GM23248 (cell line): ENCODE results near the gene STRIP1. TPM values are rescaled to one million over a fixed set of nuclear protein-coding genes. Genes with fewer than 3 reads are reported as not detected.

Experiments
- DNase-seq: peaks from one replicate; pipeline ENCODE4 v3.0.0-alpha.2; 2015
- H2AFZ ChIP-seq: fragments of 200-600 bp; sonication (generic); 2 replicates; pipeline ENCODE4 v1.6.1; 2016; ENCODE audit warnings: antibody characterized with exemption
- H3F3A ChIP-seq: fragments of 200-600 bp; sonication (generic); 2 replicates; pipeline ENCODE4 v1.6.1; 2016; ENCODE audit warnings: mild to moderate bottlenecking, antibody characterized with exemption, mixed run types; ENCODE audit not compliant: insufficient read depth
- H3K27ac ChIP-seq: fragments of 200-600 bp; sonication (generic); 2 replicates; pipeline ENCODE4 v1.5.1; 2016; ENCODE audit warnings: mild to moderate bottlenecking
- H3K27me3 ChIP-seq: fragments of 200-600 bp; sonication (generic); replicated peaks from 2 replicates; pipeline ENCODE4 v1.6.1; 2016; ENCODE audit warnings: mild to moderate bottlenecking; ENCODE audit not compliant: insufficient read depth
- H3K36me3 ChIP-seq: fragments of 200-600 bp; sonication (generic); 2 replicates; pipeline ENCODE4 v1.6.1; 2016; ENCODE audit warnings: low read depth, mild to moderate bottlenecking
- H3K4me1 ChIP-seq: fragments of 200-600 bp; sonication (generic); 2 replicates; pipeline ENCODE4 v1.6.1; 2016; ENCODE audit warnings: mild to moderate bottlenecking; ENCODE audit not compliant: insufficient read depth
- H3K4me2 ChIP-seq: fragments of 200-600 bp; sonication (generic); one replicate; pipeline ENCODE4 v1.6.1; 2016; ENCODE audit warnings: mild to moderate bottlenecking; ENCODE audit not compliant: unreplicated experiment
- H3K4me3 ChIP-seq: fragments of 200-600 bp; sonication (generic); 2 replicates; pipeline ENCODE4 v1.5.1; 2016; ENCODE audit warnings: mild to moderate bottlenecking
- H3K79me2 ChIP-seq: fragments of 200-600 bp; sonication (generic); 2 replicates; pipeline ENCODE4 v1.6.1; 2016; ENCODE audit warnings: mild to moderate bottlenecking; ENCODE audit not compliant: insufficient read depth
- H3K9ac ChIP-seq: fragments of 200-600 bp; sonication (generic); 2 replicates; pipeline ENCODE4 v1.6.1; 2016; ENCODE audit warnings: mild to moderate bottlenecking
- H3K9me2 ChIP-seq: fragments of 200-600 bp; sonication (generic); 2 replicates; pipeline ENCODE4 v1.6.1; 2016; ENCODE audit warnings: mixed run types, mild to moderate bottlenecking, moderate library complexity; ENCODE audit not compliant: insufficient read depth
- H3K9me3 ChIP-seq: fragments of 200-600 bp; sonication (generic); one replicate; pipeline ENCODE4 v1.6.1; 2017; ENCODE audit warnings: low read depth
- H4K20me1 ChIP-seq: fragments of 200-600 bp; sonication (generic); 2 replicates; pipeline ENCODE4 v1.6.0; 2016; ENCODE audit not compliant: insufficient read depth
- EZH2 ChIP-seq: fragments of 200-600 bp; sonication (generic); IDR thresholded peaks from 2 replicates; pipeline ENCODE4 v1.6.1; 2018; ENCODE audit warnings: antibody characterized with exemption, mild to moderate bottlenecking; ENCODE audit not compliant: insufficient read depth, poor library complexity, severe bottlenecking
- EZH2phosphoT487 ChIP-seq: fragments of 200-600 bp; sonication (generic); IDR thresholded peaks from 2 replicates; pipeline ENCODE4 v1.6.1; 2018; ENCODE audit warnings: antibody characterized with exemption, moderate library complexity, mild to moderate bottlenecking, low read depth; ENCODE audit not compliant: insufficient read depth
- WGBS, 2 experiments: methylation state at CpG; one replicate each; pipeline ENCODE4 v1.1.6; 2015 to 2017; ENCODE audit warnings: low lambda C conversion rate in 2 of 2, low coverage in 1 of 2; ENCODE audit errors: missing lambda C conversion rate in 2 of 2; 5-methylcytosine and 5-hydroxymethylcytosine counted together
- in situ Hi-C: fragments of 300-500 bp; cut with MboI; formaldehyde crosslinking; loops from 2 replicates; pipeline ENCODE4 v1.15.0; 2020
- polyA plus RNA-seq: library from polyadenylated mRNA; unstranded; fragments of >200 nt; fragmentation: Nextera tagmentation; extraction: Ambion mirVana; gene quantifications from 2 replicates; pipeline ENCODE4 v1.2.1, GENCODE V29; 2016
- total RNA-seq: library from RNA; depleted of rRNA; stranded (reverse); fragments of >200 nt; shearing (Covaris generic); gene quantifications from 2 replicates; pipeline ENCODE4 v1.2.3, GENCODE V29; 2014

Gene STRIP1
- total and polyA plus RNA-seq, 2 experiments from 2014 or later: 24.4 to 49.9 TPM

DNA sequence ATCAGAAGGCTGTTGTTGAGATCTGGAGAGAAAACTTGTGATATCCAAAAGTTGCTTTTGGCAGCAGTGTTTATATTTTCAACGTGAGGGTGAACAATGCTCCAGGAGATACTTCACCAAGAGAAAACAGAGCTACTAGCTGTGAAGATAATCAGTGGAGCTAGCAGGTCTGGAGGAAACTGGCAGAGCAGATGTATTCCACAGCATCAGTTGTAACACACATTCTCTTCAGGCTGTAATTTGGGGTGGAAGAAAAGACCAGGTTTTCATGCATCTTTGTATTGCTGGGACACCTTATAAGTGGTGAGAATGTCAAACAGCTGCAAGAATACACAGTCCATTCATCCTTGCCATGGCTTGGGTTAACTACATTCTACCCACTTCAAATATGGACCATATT, 27.9 kb upstream of the STRIP1 start:
- Histone ChIP-seq H3K79me2 (peaks cover 80% of the 10 kb centered on the region), H3K4me1 (peaks cover 45% of the 10 kb centered on the region), H3K4me3 (peak overlapping the region; percentile 18; the same call in 1 of the 2 replicates), H3K36me3 (peaks cover 26% of the 10 kb centered on the region), H3K27me3 (no peaks in the 10 kb centered on the region), H3K27ac (no peak overlapping the region), H4K20me1 (no peaks in the 10 kb centered on the region), H2AFZ (no peak overlapping the region), H3K9me2 (no peaks in the 10 kb centered on the region), H3K9ac (no peak overlapping the region), H3F3A (peaks cover 52% of the 10 kb centered on the region), H3K9me3 (no peaks in the 10 kb centered on the region), H3K4me2 (peak overlapping the region; percentile 93)
- TF ChIP-seq EZH2 (no peak), EZH2phosphoT487 (no peak)
- no peak for DNase-seq
- in situ Hi-C loops: no loop called here
- 6 to 11% methylated on average over 1 of the region's 1 CpG for WGBS, 2 experiments

DNA sequence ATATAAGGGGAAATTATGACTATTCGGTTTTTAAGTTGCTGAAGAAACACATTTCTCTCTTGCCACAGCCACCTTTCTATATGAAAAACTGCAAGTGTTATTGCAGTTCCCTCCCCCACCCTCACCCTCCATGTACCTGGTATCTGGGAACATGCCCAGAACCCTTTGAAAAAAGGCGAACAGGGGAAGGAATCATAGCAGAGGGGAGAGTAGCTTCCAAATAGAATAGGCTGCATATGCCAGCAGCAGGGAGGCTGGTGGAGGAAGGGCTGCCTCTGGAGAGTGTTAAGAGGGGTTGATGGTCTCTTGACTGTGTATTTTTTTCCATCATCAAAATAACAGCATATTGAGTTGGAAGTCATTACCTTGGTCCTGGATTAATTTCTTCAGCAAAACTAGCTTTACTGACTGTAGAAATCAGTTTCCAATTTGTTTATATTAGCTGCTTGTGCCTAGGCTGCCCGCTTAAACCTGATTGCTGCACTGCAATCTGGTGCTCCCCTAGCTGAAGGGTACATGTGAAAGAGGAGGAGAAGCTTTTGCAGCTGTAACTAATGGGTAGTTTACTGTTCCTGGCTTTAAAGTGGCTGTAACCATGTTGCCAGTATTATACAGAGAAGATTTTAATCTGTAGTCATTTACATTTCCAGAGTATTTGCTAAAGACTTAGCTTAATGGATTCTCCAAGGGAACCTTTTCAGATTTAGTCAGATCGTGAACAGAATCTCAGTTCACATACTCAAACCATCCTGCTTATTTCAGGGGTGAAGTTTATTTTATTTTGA, 27.2 kb upstream of the STRIP1 start:
- H3K4me1 ChIP-seq: peaks cover 40% of the 10 kb centered on the region
- no peak overlapping the region for H3K9ac ChIP-seq
- H3K9me3 ChIP-seq: no peaks in the 10 kb centered on the region
- H3K27ac ChIP-seq: no peak overlapping the region
- no peaks in the 10 kb centered on the region for H3K9me2 ChIP-seq
- H3K4me2 ChIP-seq: no peak overlapping the region
- H3K79me2 ChIP-seq: peaks cover 79% of the 10 kb centered on the region
- DNase-seq: no peak
- peaks cover 47% of the 10 kb centered on the region for H3F3A ChIP-seq
- H2AFZ ChIP-seq: no peak overlapping the region
- H3K4me3 ChIP-seq: no peak overlapping the region
- H4K20me1 ChIP-seq: no peaks in the 10 kb centered on the region
- H3K27me3 ChIP-seq: no peaks in the 10 kb centered on the region
- 89 to 91% methylated on average over 4 of the region's 4 CpGs for WGBS, 2 experiments
- peaks cover 32% of the 10 kb centered on the region for H3K36me3 ChIP-seq
- in situ Hi-C loops: no loop called here
- no peak for TF ChIP-seq EZH2phosphoT487
- TF ChIP-seq EZH2: no peak

DNA sequence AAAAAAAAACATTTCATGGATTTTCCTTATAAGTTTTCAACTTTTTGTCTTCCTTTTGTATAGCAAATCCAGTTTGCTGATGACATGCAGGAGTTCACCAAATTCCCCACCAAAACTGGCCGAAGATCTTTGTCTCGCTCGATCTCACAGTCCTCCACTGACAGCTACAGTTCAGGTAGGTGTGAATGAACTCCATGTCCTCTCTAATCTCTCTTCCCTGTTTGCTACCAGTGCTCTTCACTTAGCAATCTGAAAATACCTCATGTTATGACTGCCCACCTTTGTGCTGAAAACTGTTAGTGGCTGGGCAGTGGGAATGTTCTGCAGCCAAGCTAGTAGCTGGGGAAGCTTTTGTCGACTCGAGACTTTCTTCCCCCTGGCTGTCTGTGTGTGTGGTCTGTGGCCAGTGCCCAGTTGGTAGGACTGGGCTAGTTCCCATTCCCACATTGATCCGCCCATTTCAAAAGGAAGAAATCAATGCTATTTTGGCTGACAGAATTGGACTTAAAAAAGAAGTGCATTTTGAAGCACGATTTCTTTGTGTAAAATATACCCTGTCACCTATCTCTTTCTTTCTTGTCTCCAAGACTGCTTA, 25.4 kb upstream of the STRIP1 start:
- no peak for TF ChIP-seq EZH2
- TF ChIP-seq EZH2phosphoT487: no peak
- H3F3A ChIP-seq: peaks cover 30% of the 10 kb centered on the region
- H3K9ac ChIP-seq: no peak overlapping the region
- peaks cover 46% of the 10 kb centered on the region for H3K36me3 ChIP-seq
- no peak overlapping the region for H3K4me3 ChIP-seq
- H3K79me2 ChIP-seq: peaks cover 79% of the 10 kb centered on the region
- H3K4me1 ChIP-seq: peaks cover 24% of the 10 kb centered on the region
- H4K20me1 ChIP-seq: no peaks in the 10 kb centered on the region
- H3K27ac ChIP-seq: no peak overlapping the region
- no peaks in the 10 kb centered on the region for H3K9me3 ChIP-seq
- no peak overlapping the region for H3K4me2 ChIP-seq
- DNase-seq: no peak
- no peaks in the 10 kb centered on the region for H3K9me2 ChIP-seq
- H2AFZ ChIP-seq: no peak overlapping the region
- H3K27me3 ChIP-seq: no peaks in the 10 kb centered on the region
- in situ Hi-C loops: no loop called here
- 71 to 79% methylated on average over 7 of the region's 7 CpGs for WGBS, 2 experiments

DNA sequence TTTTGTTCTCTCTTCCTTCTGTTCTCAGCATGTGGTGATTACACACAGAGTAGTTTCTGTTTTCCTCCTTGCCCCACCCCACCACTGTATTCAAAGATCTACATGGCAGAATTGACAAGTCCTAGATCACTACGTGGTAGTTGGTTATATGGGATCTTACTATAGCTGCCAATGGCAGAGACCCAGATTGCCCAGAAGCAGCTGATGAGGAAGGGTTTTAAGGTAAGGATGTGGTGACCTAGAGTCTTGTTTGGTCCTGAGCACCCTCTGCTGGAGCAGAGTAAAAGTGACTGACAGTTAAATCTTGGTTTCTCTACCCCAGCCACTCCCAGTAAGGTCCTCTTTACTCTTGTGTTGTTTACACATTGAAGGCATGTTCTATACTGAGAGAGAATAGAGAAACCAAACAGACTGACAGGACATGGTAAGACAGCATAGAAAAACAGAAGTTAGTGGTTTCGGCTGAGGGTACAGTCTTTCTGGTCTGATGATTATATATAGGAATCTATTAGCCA, 22.8 kb upstream of the STRIP1 start:
- peaks cover 11% of the 10 kb centered on the region; the same call in 1 of the 2 replicates for H3F3A ChIP-seq
- H3K4me2 ChIP-seq: no peak overlapping the region
- H4K20me1 ChIP-seq: no peaks in the 10 kb centered on the region
- in situ Hi-C loops: no loop called here
- H3K27ac ChIP-seq: no peak overlapping the region
- no peak for TF ChIP-seq EZH2phosphoT487
- TF ChIP-seq EZH2: no peak
- H3K79me2 ChIP-seq: peaks cover 57% of the 10 kb centered on the region
- 77 to 80% methylated on average over 2 of the region's 2 CpGs for WGBS, 2 experiments
- no peaks in the 10 kb centered on the region for H3K9me3 ChIP-seq
- H3K4me1 ChIP-seq: no peaks in the 10 kb centered on the region
- DNase-seq: peak; percentile 71
- H3K4me3 ChIP-seq: no peak overlapping the region
- no peaks in the 10 kb centered on the region for H3K27me3 ChIP-seq
- no peaks in the 10 kb centered on the region for H3K9me2 ChIP-seq
- H3K36me3 ChIP-seq: peaks cover 71% of the 10 kb centered on the region
- no peak overlapping the region for H3K9ac ChIP-seq
- H2AFZ ChIP-seq: no peak overlapping the region
